IMR-90 (cell line): ENCODE results near the gene FNIP2. TPM values are rescaled to one million over a fixed set of nuclear protein-coding genes. Genes with fewer than 3 reads are reported as not detected.
A peak's percentile ranks its signal among the peaks of the same experiment; 100 is the strongest.

ENCODE experiments used
- ATAC-seq: fragments of 200-7000 bp; cut with Tn5 transposase; 2 replicates; pipeline ENCODE4 v1.9.1; 2020; ENCODE audit warnings: low read depth, mild to moderate bottlenecking, moderate library complexity
- BruUV-seq: library from RNA; stranded (reverse); fragments of 400-500 nt; replicated peaks from 2 replicates; lab custom pipeline; 2021; lab: Mats Ljungman, UMichigan
- CTCF ChIA-PET: fragments of 300-600 bp; formaldehyde crosslinking; extraction: SDS; loops from one replicate; lab custom pipeline; 2021; ENCODE audit warnings: antibody characterized with exemption; lab: Yijun Ruan, JAX
- POLR2A ChIA-PET: fragments of 300-600 bp; sonication (Branson Sonifier 250); formaldehyde crosslinking; loops from one replicate; lab custom pipeline; 2022; ENCODE audit warnings: antibody characterized with exemption; ENCODE audit not compliant: unreplicated experiment; lab: Charles Lee
- DNase-seq: peaks from one replicate; pipeline ENCODE4 v3.0.0; 2013
- H2AFZ ChIP-seq: replicated peaks from 2 replicates; pipeline ENCODE3; 2013; ENCODE audit warnings: low read length, mild to moderate bottlenecking; ENCODE audit not compliant: poor library complexity
- H2AK5ac ChIP-seq: 2 replicates; pipeline ENCODE4 v1.6.1; 2013; ENCODE audit warnings: low read depth, low read length, inconsistent platforms
- H2AK9ac ChIP-seq: replicated peaks from 2 replicates; pipeline ENCODE3; 2013; ENCODE audit warnings: mild to moderate bottlenecking, low read depth, low read length, moderate library complexity; ENCODE audit not compliant: poor library complexity
- H2BK120ac ChIP-seq: 2 replicates; pipeline ENCODE4 v1.6.1; 2013; ENCODE audit warnings: low read depth, low read length, inconsistent platforms
- H2BK15ac ChIP-seq: 3 replicates; pipeline ENCODE4 v1.6.1; 2013; ENCODE audit warnings: low read depth, low read length, inconsistent platforms
- H2BK20ac ChIP-seq: 2 replicates; pipeline ENCODE4 v1.6.1; 2013; ENCODE audit warnings: low read depth, mild to moderate bottlenecking, inconsistent platforms, low read length, moderate library complexity
- H2BK5ac ChIP-seq: 2 replicates; pipeline ENCODE4 v1.6.1; 2013; ENCODE audit warnings: mild to moderate bottlenecking, low read depth, low read length, inconsistent platforms; ENCODE audit not compliant: poor library complexity, severe bottlenecking
- H3K14ac ChIP-seq: replicated peaks from 2 replicates; pipeline ENCODE4 v1.6.1; 2013; ENCODE audit warnings: low read depth, low read length, inconsistent platforms
- H3K18ac ChIP-seq: 2 replicates; pipeline ENCODE4 v1.6.1; 2013; ENCODE audit warnings: low read depth, low read length, control low read depth
- H3K23ac ChIP-seq: 2 replicates; pipeline ENCODE4 v1.6.1; 2013; ENCODE audit warnings: low read depth, low read length, inconsistent platforms
- H3K27ac ChIP-seq: 2 replicates; pipeline ENCODE4 v1.5.1; 2013; ENCODE audit warnings: mild to moderate bottlenecking, control low read depth, low read length; ENCODE audit not compliant: insufficient read depth
- H3K27me3 ChIP-seq: 2 replicates; pipeline ENCODE4 v1.6.1; 2013; ENCODE audit warnings: low read length; ENCODE audit not compliant: control insufficient read depth, insufficient read depth
- H3K36me3 ChIP-seq: 2 replicates; pipeline ENCODE4 v1.6.1; 2013; ENCODE audit warnings: low read length, mixed read lengths; ENCODE audit not compliant: control insufficient read depth, insufficient read depth
- H3K4ac ChIP-seq: 2 replicates; pipeline ENCODE4 v1.6.1; 2013; ENCODE audit warnings: low read depth, low read length, inconsistent platforms
- H3K4me1 ChIP-seq: 2 replicates; pipeline ENCODE4 v1.6.1; 2013; ENCODE audit warnings: low read length, mixed read lengths; ENCODE audit not compliant: control insufficient read depth, insufficient read depth
- H3K4me2 ChIP-seq: 2 replicates; pipeline ENCODE4 v1.6.1; 2013; ENCODE audit warnings: low read depth, mild to moderate bottlenecking, control low read depth, low read length, moderate library complexity
- H3K4me3 ChIP-seq: 2 replicates; pipeline ENCODE4 v1.5.1; 2013; ENCODE audit warnings: low read depth, mild to moderate bottlenecking, control low read depth, low read length, moderate library complexity; ENCODE audit not compliant: insufficient read depth
- H3K56ac ChIP-seq: 2 replicates; pipeline ENCODE4 v1.6.1; 2013; ENCODE audit warnings: low read length, inconsistent platforms; ENCODE audit not compliant: insufficient read depth; ENCODE audit errors: extremely low read depth
- H3K79me1 ChIP-seq, 2 experiments: 2 replicates each; pipeline ENCODE4 v1.6.1; 2013; ENCODE audit warnings: low read length in 2 of 2, inconsistent platforms in 1 of 2, low read depth in 1 of 2
- H3K9ac ChIP-seq: 2 replicates; pipeline ENCODE4 v1.6.1; 2013; ENCODE audit warnings: low read depth, low read length, control low read depth
- H3K9me1 ChIP-seq: 2 replicates; pipeline ENCODE4 v1.6.1; 2013; ENCODE audit warnings: low read length, inconsistent platforms; ENCODE audit not compliant: insufficient read depth
- H3K9me3 ChIP-seq: 2 replicates; pipeline ENCODE4 v1.6.1; 2013; ENCODE audit warnings: low read length; ENCODE audit not compliant: control insufficient read depth, insufficient read depth
- H4K20me1 ChIP-seq: 2 replicates; pipeline ENCODE4 v1.6.1; 2013; ENCODE audit warnings: low read length, inconsistent platforms; ENCODE audit not compliant: insufficient read depth
- H4K5ac ChIP-seq: 2 replicates; pipeline ENCODE4 v1.6.1; 2013; ENCODE audit warnings: mild to moderate bottlenecking, low read depth, low read length, control low read depth
- H4K8ac ChIP-seq, 2 experiments: 2 replicates each; pipeline ENCODE4 v1.6.1; 2013; ENCODE audit warnings: low read depth in 2 of 2, low read length in 2 of 2, control low read depth in 1 of 2, inconsistent platforms in 1 of 2
- H4K91ac ChIP-seq: 2 replicates; pipeline ENCODE4 v1.6.1; 2013; ENCODE audit warnings: low read depth, low read length, inconsistent platforms; ENCODE audit not compliant: insufficient read depth
- FOS ChIP-seq: fragments of 150-350 bp; IDR thresholded peaks from 2 replicates; pipeline ENCODE4 v1.6.1; 2016; ENCODE audit warnings: low read depth, low read length
- WGBS, 2 experiments: methylation state at CpG; one replicate each; pipeline versions ENCODE4 v1.1.5 to v1.1.7; 2013; ENCODE audit warnings: missing lambda C conversion rate in 2 of 2; ENCODE audit not compliant: insufficient read length in 1 of 2; ENCODE audit errors: extremely low coverage in 2 of 2; 5-methylcytosine and 5-hydroxymethylcytosine counted together
- dilution Hi-C: fragments of 300-500 bp; cut with HindIII; formaldehyde crosslinking; loops from one replicate; pipeline ENCODE4 v1.14.3; 2018; ENCODE audit warnings: low sequenced_read_pairs; ENCODE audit not compliant: unreplicated experiment
- in situ Hi-C: fragments of 300-500 bp; cut with MboI; formaldehyde crosslinking; loops from 3 replicates; pipeline ENCODE4 v1.14.3; 2019; ENCODE audit warnings: low sequenced_read_pairs, inconsistent platforms, mixed read lengths
- intact Hi-C: fragments of 100-400 bp; cut with micrococcal nuclease; formaldehyde crosslinking; loops from 2 replicates; pipeline ENCODE4 v1.10.0; 2022
- polyA plus RNA-seq, 3 experiments: library from polyadenylated mRNA; depleted of rRNA; stranded (reverse); fragments of >200 nt; gene quantifications; 2 replicates each; pipeline ENCODE4 v1.2.3, GENCODE V29; 2012; ENCODE audit warnings: low replicate concordance in 1 of 3
- total RNA-seq: library from RNA; depleted of rRNA; stranded (reverse); fragments of >200 nt; gene quantifications from 2 replicates; pipeline ENCODE4 v1.2.3, GENCODE V29; 2012

Gene FNIP2
- total and polyA plus RNA-seq, 2 of the 4 experiments (the other 2 are of a cell fraction) = 4.7 to 24.6 TPM

GRCh38 chr4:158778156-158778711 lies 9.4 kb downstream of the FNIP2 start:
- H2AK9ac ChIP-seq = no peak overlapping the region
- no peaks in the 10 kb centered on the region for H3K36me3 ChIP-seq
- ChIA-PET CTCF (no interaction called here), POLR2A (no interaction called here)
- no peak for TF ChIP-seq FOS
- in situ Hi-C loops = no loop called here
- H3K14ac ChIP-seq = no peak overlapping the region
- no CpG with 5 or more reads among the region's 2 CpGs for WGBS, 2 experiments
- no peak overlapping the region for H2AFZ ChIP-seq
- no peak overlapping the region; the same call in 1 of the 2 replicates for H4K5ac ChIP-seq
- no peaks in the 10 kb centered on the region for H4K20me1 ChIP-seq
- no peak overlapping the region for H4K8ac ChIP-seq
- no peak overlapping the region for H2AK5ac ChIP-seq
- peaks cover 32 to 60% of the 10 kb centered on the region in 2 experiments for H3K79me1 ChIP-seq
- dilution Hi-C loops = no loop called here
- no peak overlapping the region for H3K23ac ChIP-seq
- no peak overlapping the region for H3K4ac ChIP-seq
- H3K4me2 ChIP-seq = peak overlapping the region; percentile 20; the same call in 1 of the 2 replicates
- no peak overlapping the region for H2BK120ac ChIP-seq
- ATAC-seq = no peak
- H3K4me3 ChIP-seq = no peak overlapping the region
- H3K27ac ChIP-seq = no peak overlapping the region
- no peaks in the 10 kb centered on the region for H3K9me3 ChIP-seq
- H3K9me1 ChIP-seq = peaks cover 8% of the 10 kb centered on the region
- intact Hi-C loops = no loop called here
- no peaks in the 10 kb centered on the region for H3K27me3 ChIP-seq
- no peak overlapping the region for H2BK15ac ChIP-seq
- no peak for DNase-seq
- no peak overlapping the region for H3K9ac ChIP-seq
- no peak overlapping the region for H2BK5ac ChIP-seq
- no peak overlapping the region for H3K56ac ChIP-seq
- H4K91ac ChIP-seq = no peak overlapping the region
- no TSS peak for BruUV-seq
- H2BK20ac ChIP-seq = no peak overlapping the region
- H3K4me1 ChIP-seq = peaks cover 24% of the 10 kb centered on the region
- peak overlapping the region; percentile 22; the same call in 1 of the 2 replicates for H3K18ac ChIP-seq
